Measurements from ENCODE around the gene POLR2L.

POLR2L gene

GRCh38 chr11:863023-863909 lies 20.9 kb upstream of the POLR2L start:
- no peak for TF ChIP-seq CTCF (IDR thresholded peaks at IDR 0.05; ENCODE audit: poor library complexity, severe bottlenecking)
- no peak overlapping the region for H3K4me3 ChIP-seq (ENCODE audit: severe bottlenecking)
- no peak overlapping the region for H3K27ac ChIP-seq (ENCODE audit: poor library complexity, severe bottlenecking)
- peaks cover 35% of the 10 kb centered on the region for H3K36me3 ChIP-seq (ENCODE audit: low read depth)
- DNase-seq (ENCODE audit: low spot score): no peak
- H3K9me3 ChIP-seq (ENCODE audit: severe bottlenecking): no peaks in the 10 kb centered on the region
- H3K4me1 ChIP-seq (ENCODE audit: insufficient read depth, poor library complexity, severe bottlenecking): no peaks in the 10 kb centered on the region
- ATAC-seq (ENCODE audit: low read depth): no peak
- no peaks in the 10 kb centered on the region for H3K27me3 ChIP-seq (ENCODE audit: insufficient read depth, poor library complexity, severe bottlenecking)

- Histone ChIP-seq H3K9me3 (ENCODE audit: severe bottlenecking) (no peaks in the 10 kb centered on the region), H3K4me1 (ENCODE audit: insufficient read depth, poor library complexity, severe bottlenecking) (no peaks in the 10 kb centered on the region), H3K27ac (ENCODE audit: poor library complexity, severe bottlenecking) (no peak overlapping the region), H3K36me3 (ENCODE audit: low read depth) (peaks cover 35% of the 10 kb centered on the region), H3K27me3 (ENCODE audit: insufficient read depth, poor library complexity, severe bottlenecking) (no peaks in the 10 kb centered on the region), H3K4me3 (ENCODE audit: severe bottlenecking) (no peak overlapping the region)
- ATAC-seq (ENCODE audit: low read depth) (no peak), DNase-seq (ENCODE audit: low spot score) (no peak)
- no peak for TF ChIP-seq CTCF (IDR thresholded peaks at IDR 0.05; ENCODE audit: poor library complexity, severe bottlenecking)
These were observed 20.3 kb upstream of the POLR2L start for GRCh38 chr11:862696-863022.

- no peak for TF ChIP-seq CTCF (IDR thresholded peaks at IDR 0.05; ENCODE audit: poor library complexity, severe bottlenecking)
- DNase-seq (ENCODE audit: low spot score) (no peak), ATAC-seq (ENCODE audit: low read depth) (no peak)
- Histone ChIP-seq H3K9me3 (ENCODE audit: severe bottlenecking) (no peaks in the 10 kb centered on the region), H3K4me3 (ENCODE audit: severe bottlenecking) (no peak overlapping the region), H3K27ac (ENCODE audit: poor library complexity, severe bottlenecking) (no peak overlapping the region), H3K36me3 (ENCODE audit: low read depth) (peaks cover 35% of the 10 kb centered on the region), H3K27me3 (ENCODE audit: insufficient read depth, poor library complexity, severe bottlenecking) (no peaks in the 10 kb centered on the region), H3K4me1 (ENCODE audit: insufficient read depth, poor library complexity, severe bottlenecking) (no peaks in the 10 kb centered on the region)
These were observed 19.8 kb upstream of the POLR2L start for GRCh38 chr11:862081-862661.

- H3K36me3 ChIP-seq (ENCODE audit: low read depth): peaks cover 31% of the 10 kb centered on the region
- H3K4me1 ChIP-seq (ENCODE audit: insufficient read depth, poor library complexity, severe bottlenecking): no peaks in the 10 kb centered on the region
These were observed 18.8 kb upstream of the POLR2L start for GRCh38 chr11:861105-861479.

More at GRCh38 chr11:861105-861479, 18.8 kb upstream of the POLR2L start:
- no peaks in the 10 kb centered on the region for H3K9me3 ChIP-seq (ENCODE audit: severe bottlenecking)
- no peaks in the 10 kb centered on the region for H3K27me3 ChIP-seq (ENCODE audit: insufficient read depth, poor library complexity, severe bottlenecking)
- TF ChIP-seq CTCF (IDR thresholded peaks at IDR 0.05; ENCODE audit: poor library complexity, severe bottlenecking): no peak
- H3K4me3 ChIP-seq (ENCODE audit: severe bottlenecking): no peak overlapping the region
- no peak overlapping the region for H3K27ac ChIP-seq (ENCODE audit: poor library complexity, severe bottlenecking)
- DNase-seq (ENCODE audit: low spot score) (no peak), ATAC-seq (ENCODE audit: low read depth) (no peak)
